Measurements from ENCODE around the gene BTN3A1.

DNA sequence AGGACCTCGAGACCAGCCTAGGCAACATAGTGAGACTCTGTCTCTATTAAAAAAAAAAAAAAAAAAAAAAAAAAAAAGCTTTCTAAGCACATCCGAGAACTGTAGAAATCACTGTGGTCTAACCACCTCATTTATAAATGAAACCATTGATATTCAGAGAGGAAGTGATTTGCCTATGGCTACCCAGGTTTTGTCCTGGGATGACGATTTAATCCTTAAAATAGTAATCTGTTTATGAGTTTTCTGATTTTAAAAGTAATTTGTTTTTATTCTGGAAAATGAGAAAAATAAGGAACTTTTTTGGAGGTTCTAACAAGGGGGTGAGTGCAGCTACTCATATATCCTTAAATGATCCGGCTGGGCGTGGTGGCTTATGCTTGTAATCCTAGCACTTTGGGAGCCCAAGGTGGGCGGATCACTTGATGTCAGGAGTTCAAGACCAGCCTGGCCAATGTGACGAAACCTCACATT lies 43.5 kb upstream of the BTN3A1 start:
- TF ChIP-seq MYC (IDR thresholded peaks at IDR 0.05; ENCODE audit: low read depth, low read length) (no peak), CTCF (IDR thresholded peaks at IDR 0.05; ENCODE audit: low read depth, low read length) (no peak)

All from NB4 (cell line).